B cell (primary cell): ENCODE data around the gene PRRT4. TPM values are rescaled to one million over a fixed set of nuclear protein-coding genes. Genes with fewer than 3 reads are reported as not detected.

Experiments used
- ATAC-seq: fragments of 200-7000 bp; cut with Tn5 transposase; one replicate; pipeline ENCODE4 v1.10.0; 2021; ENCODE audit warnings: low read depth, mild to moderate bottlenecking, moderate number of reproducible peaks, moderate library complexity
- CTCF ChIA-PET: fragments of 350-600 bp; sonication (Branson Sonifier 250); formaldehyde crosslinking; loops from one replicate; lab custom pipeline; 2021; ENCODE audit warnings: antibody characterized with exemption, inconsistent platforms; lab: Charles Lee
- POLR2A ChIA-PET: fragments of 350-600 bp; sonication (Branson Sonifier 250); formaldehyde crosslinking; loops from one replicate; lab custom pipeline; 2021; ENCODE audit warnings: antibody characterized with exemption; lab: Charles Lee
- DNase-seq: peaks from one replicate; pipeline ENCODE4 v3.0.0; 2013
- H2AFZ ChIP-seq: 2 replicates; pipeline ENCODE4 v1.6.1; 2012; ENCODE audit warnings: mild to moderate bottlenecking, low read depth, low read length; ENCODE audit not compliant: insufficient read depth, poor library complexity, severe bottlenecking
- H3K27ac ChIP-seq, 2 donors: 1 replicate in 1 of 2; 2 replicates in 1 of 2; pipeline ENCODE4 v1.5.1; 2012 to 2013; ENCODE audit warnings: low read length in 2 of 2, mild to moderate bottlenecking in 2 of 2, moderate library complexity in 1 of 2
- H3K27me3 ChIP-seq, 4 experiments: fragments of 200-600 bp in 1 of 4; sonication (generic) in 1 of 4; replicated peaks in 1 of 4; 1 replicate in 2 of 4; 2 replicates in 2 of 4; pipeline versions ENCODE4 v1.6.1 to v1.7.0; 2013 to 2016; ENCODE audit warnings: low read length in 3 of 4, mild to moderate bottlenecking in 2 of 4, mixed read lengths in 1 of 4, moderate library complexity in 1 of 4; ENCODE audit not compliant: insufficient read depth in 4 of 4, control insufficient read depth in 3 of 4; ENCODE audit errors: control extremely low read depth in 1 of 4
- H3K36me3 ChIP-seq, 2 experiments: replicated peaks in 1 of 2; 1 replicate in 1 of 2; 2 replicates in 1 of 2; pipeline versions ENCODE4 v1.6.1 to v1.7.1; 2013; ENCODE audit warnings: low read length in 1 of 2; ENCODE audit not compliant: insufficient read depth in 2 of 2, control insufficient read depth in 1 of 2; ENCODE audit errors: control extremely low read depth in 1 of 2, extremely low read depth in 1 of 2
- H3K4me1 ChIP-seq, 2 donors: fragments of 200-600 bp in 1 of 2; sonication (generic) in 1 of 2; 1 replicate in 1 of 2; 2 replicates in 1 of 2; pipeline versions ENCODE4 v1.5.1 to v1.6.1; 2013 to 2017; ENCODE audit warnings: low read length in 2 of 2; ENCODE audit not compliant: control insufficient read depth in 2 of 2, insufficient read depth in 2 of 2
- H3K4me2 ChIP-seq: replicated peaks from 2 replicates; pipeline ENCODE3; 2012; ENCODE audit warnings: mild to moderate bottlenecking, low read depth, low read length; ENCODE audit not compliant: poor library complexity, severe bottlenecking
- H3K4me3 ChIP-seq, 5 experiments: fragments of 200-600 bp in 1 of 5; sonication (generic) in 1 of 5; 1 replicate in 3 of 5; 2 replicates in 2 of 5; pipeline versions ENCODE4 v1.5.1 to v1.7.0; 2011 to 2016; ENCODE audit warnings: low read length in 4 of 5, mild to moderate bottlenecking in 4 of 5, low read depth in 2 of 5, control low read depth in 1 of 5, moderate library complexity in 1 of 5; ENCODE audit not compliant: insufficient read depth in 1 of 5; ENCODE audit errors: control extremely low read depth in 1 of 5, extremely low read depth in 1 of 5
- H3K79me2 ChIP-seq: fragments of 200-600 bp; sonication (generic); one replicate; pipeline ENCODE4 v1.6.0; 2016; ENCODE audit warnings: low read length; ENCODE audit not compliant: control insufficient read depth, insufficient read depth
- H3K9ac ChIP-seq: fragments of 200-600 bp; sonication (generic); 2 replicates; pipeline ENCODE4 v1.6.1; 2017; ENCODE audit warnings: mild to moderate bottlenecking, low read length, moderate library complexity
- H3K9me3 ChIP-seq, 3 donors: one replicate each; pipeline versions ENCODE4 v1.6.1 to v1.7.1; 2013; ENCODE audit warnings: low read length in 2 of 3; ENCODE audit not compliant: control insufficient read depth in 2 of 3, insufficient read depth in 1 of 3; ENCODE audit errors: control extremely low read depth in 1 of 3
- H4K20me1 ChIP-seq: 2 replicates; pipeline ENCODE4 v1.6.0; 2012; ENCODE audit warnings: mild to moderate bottlenecking, low read length; ENCODE audit not compliant: insufficient read depth, control insufficient read depth, poor library complexity, severe bottlenecking
- H3K27ac Mint-ChIP-seq: one replicate; pipeline ENCODE4 v1.8.0; 2021; ENCODE audit warnings: mixed read lengths
- H3K27me3 Mint-ChIP-seq: one replicate; pipeline ENCODE4 v1.8.0; 2021; ENCODE audit warnings: mixed read lengths
- H3K4me1 Mint-ChIP-seq: one replicate; pipeline ENCODE4 v1.8.0; 2021; ENCODE audit warnings: mixed read lengths
- H3K4me3 Mint-ChIP-seq: one replicate; pipeline ENCODE4 v1.8.0; 2021; ENCODE audit warnings: mixed read lengths
- H3K9me3 Mint-ChIP-seq: one replicate; pipeline ENCODE4 v1.8.0; 2022; ENCODE audit warnings: mixed read lengths; ENCODE audit not compliant: insufficient read depth
- EZH2 ChIP-seq: IDR thresholded peaks from 2 replicates; pipeline ENCODE4 v1.6.1; 2012; ENCODE audit warnings: borderline replicate concordance, low read depth, mild to moderate bottlenecking, moderate library complexity, low read length; ENCODE audit not compliant: insufficient read depth, poor library complexity, severe bottlenecking
- WGBS: methylation state at CpG from one replicate; pipeline ENCODE4 v1.1.5; 2013; ENCODE audit warnings: missing lambda C conversion rate; ENCODE audit not compliant: insufficient coverage; 5-methylcytosine and 5-hydroxymethylcytosine counted together
- intact Hi-C: fragments of 100-400 bp; cut with micrococcal nuclease; formaldehyde crosslinking; loops from one replicate; pipeline ENCODE4 v1.10.0; 2022
- polyA plus RNA-seq: library from polyadenylated mRNA; depleted of rRNA; stranded (reverse); fragments of >200 nt; gene quantifications from 2 replicates; pipeline ENCODE4 v1.2.3, GENCODE V29; 2012
- total RNA-seq, 2 donors: library from RNA; stranded (reverse); fragments of 120-200 nt in 1 of 2; gene quantifications; 1 replicate in 1 of 2; 2 replicates in 1 of 2; pipeline versions ENCODE4 v1.2.3 to v1.2.4, GENCODE V29; 2013 to 2022
- TF ChIP-seq, protein P1 (sequence below): fragments of 200-600 bp; IDR thresholded peaks from one replicate; pipeline ENCODE4 v1.8.0; 2022; ENCODE audit warnings: antibody characterized with exemption, mild to moderate bottlenecking

The PRRT4 gene
- total and polyA plus RNA-seq, 2 donors (not counting 1 experiment from before 2014, with no cell fraction given): 0.04 to 0.20 TPM

DNA sequence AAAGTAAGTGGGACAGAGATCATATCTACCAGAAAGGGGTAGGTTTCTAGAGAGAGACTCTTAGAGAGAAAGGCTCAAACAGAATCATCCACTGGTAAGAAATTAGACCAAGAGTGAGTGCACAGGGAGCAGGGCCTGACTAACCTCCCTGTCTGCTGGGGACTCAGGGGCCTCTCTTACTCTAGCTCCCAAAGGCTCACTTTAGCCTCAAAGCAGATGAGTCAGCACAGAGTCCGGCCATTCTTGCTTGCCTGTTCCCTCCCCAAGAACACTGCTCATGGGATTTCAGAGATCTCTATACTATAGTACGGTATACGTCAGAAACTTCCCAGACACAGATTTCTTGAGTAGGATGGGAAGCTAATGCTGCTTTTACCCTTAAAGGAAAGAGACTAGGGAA is 50.5 kb downstream of the PRRT4 start:
- no peaks in the 10 kb centered on the region for H3K9me3 Mint-ChIP-seq
- 75% methylated on average over 1 of the region's 3 CpGs for WGBS

DNA sequence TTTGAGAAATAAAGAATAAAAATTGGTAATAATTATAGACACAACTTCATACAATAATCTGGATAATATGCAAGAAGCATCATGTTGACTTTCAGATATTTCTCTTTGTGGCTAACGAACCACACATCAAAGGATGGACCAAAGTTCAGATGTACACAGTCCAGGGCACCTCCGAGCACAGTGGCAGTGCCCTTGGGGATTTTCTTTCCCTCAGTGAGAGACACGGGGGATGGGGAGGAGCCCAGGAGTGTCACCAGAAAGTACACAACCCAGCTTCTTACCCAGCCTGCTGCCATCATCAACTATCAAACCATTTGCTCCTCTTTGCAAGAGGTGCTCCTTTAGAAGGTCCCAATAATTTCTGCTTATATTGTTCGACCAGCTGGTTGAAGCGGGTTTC is 51.0 kb downstream of the PRRT4 start:
- CTCF ChIA-PET: interaction anchor here (0.6 kb wide), 1 partner anchor 17 kb away, joined by 4 read pairs; no protein-coding TSS in a partner anchor

More for the DNA sequence above, 50.5 kb downstream of the PRRT4 start:
- DNase-seq (no peak), ATAC-seq (no peak)
- no peaks in the 10 kb centered on the region for H3K4me1 ChIP-seq
- no peaks in the 10 kb centered on the region for H3K27me3 ChIP-seq
- H2AFZ ChIP-seq: no peak overlapping the region
- no peak overlapping the region for H3K4me3 ChIP-seq
- H3K4me2 ChIP-seq: no peak overlapping the region
- no peaks in the 10 kb centered on the region for H4K20me1 ChIP-seq
- CTCF ChIA-PET: interaction anchor here (0.6 kb wide), 1 partner anchor 16 kb away, joined by 4 read pairs; no protein-coding TSS in a partner anchor
- POLR2A ChIA-PET: no interaction called here
- no peaks in the 10 kb centered on the region for H3K79me2 ChIP-seq
- no peak overlapping the region for H3K9ac ChIP-seq
- H3K27ac ChIP-seq: no peak overlapping the region
- intact Hi-C loops: no loop called here
- no peaks in the 10 kb centered on the region for H3K27me3 Mint-ChIP-seq
- H3K36me3 ChIP-seq: peaks cover 13 to 83% of the 10 kb centered on the region in 2 experiments
- H3K4me3 Mint-ChIP-seq: no peak overlapping the region
- no peaks in the 10 kb centered on the region for H3K4me1 Mint-ChIP-seq
- TF ChIP-seq EZH2: no peak
- TF ChIP-seq, protein P1, sequence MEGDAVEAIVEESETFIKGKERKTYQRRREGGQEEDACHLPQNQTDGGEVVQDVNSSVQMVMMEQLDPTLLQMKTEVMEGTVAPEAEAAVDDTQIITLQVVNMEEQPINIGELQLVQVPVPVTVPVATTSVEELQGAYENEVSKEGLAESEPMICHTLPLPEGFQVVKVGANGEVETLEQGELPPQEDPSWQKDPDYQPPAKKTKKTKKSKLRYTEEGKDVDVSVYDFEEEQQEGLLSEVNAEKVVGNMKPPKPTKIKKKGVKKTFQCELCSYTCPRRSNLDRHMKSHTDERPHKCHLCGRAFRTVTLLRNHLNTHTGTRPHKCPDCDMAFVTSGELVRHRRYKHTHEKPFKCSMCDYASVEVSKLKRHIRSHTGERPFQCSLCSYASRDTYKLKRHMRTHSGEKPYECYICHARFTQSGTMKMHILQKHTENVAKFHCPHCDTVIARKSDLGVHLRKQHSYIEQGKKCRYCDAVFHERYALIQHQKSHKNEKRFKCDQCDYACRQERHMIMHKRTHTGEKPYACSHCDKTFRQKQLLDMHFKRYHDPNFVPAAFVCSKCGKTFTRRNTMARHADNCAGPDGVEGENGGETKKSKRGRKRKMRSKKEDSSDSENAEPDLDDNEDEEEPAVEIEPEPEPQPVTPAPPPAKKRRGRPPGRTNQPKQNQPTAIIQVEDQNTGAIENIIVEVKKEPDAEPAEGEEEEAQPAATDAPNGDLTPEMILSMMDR: no peak
- no peaks in the 10 kb centered on the region for H3K9me3 ChIP-seq
- H3K27ac Mint-ChIP-seq: no peak overlapping the region

More for the DNA sequence above, 51.0 kb downstream of the PRRT4 start:
- Histone ChIP-seq H3K27ac (no peak overlapping the region), H3K4me2 (no peak overlapping the region), H3K79me2 (no peaks in the 10 kb centered on the region), H3K27me3 (no peaks in the 10 kb centered on the region), H4K20me1 (no peaks in the 10 kb centered on the region), H3K9me3 (no peaks in the 10 kb centered on the region), H2AFZ (no peak overlapping the region), H3K4me3 (no peak overlapping the region), H3K36me3 (peaks cover 13 to 80% of the 10 kb centered on the region in 2 experiments), H3K4me1 (no peaks in the 10 kb centered on the region), H3K9ac (no peak overlapping the region)
- H3K27ac Mint-ChIP-seq: no peak overlapping the region
- H3K4me3 Mint-ChIP-seq: no peak overlapping the region
- WGBS: 61% methylated on average over 3 of the region's 5 CpGs
- ATAC-seq (no peak), DNase-seq (no peak)
- POLR2A ChIA-PET: no interaction called here
- intact Hi-C loops: no loop called here
- no peaks in the 10 kb centered on the region for H3K27me3 Mint-ChIP-seq
- H3K4me1 Mint-ChIP-seq: no peaks in the 10 kb centered on the region
- TF ChIP-seq, protein P1: no peak
- H3K9me3 Mint-ChIP-seq: no peaks in the 10 kb centered on the region
